Measurements from ENCODE around the gene GPR21.

Gene GPR21, protein sequence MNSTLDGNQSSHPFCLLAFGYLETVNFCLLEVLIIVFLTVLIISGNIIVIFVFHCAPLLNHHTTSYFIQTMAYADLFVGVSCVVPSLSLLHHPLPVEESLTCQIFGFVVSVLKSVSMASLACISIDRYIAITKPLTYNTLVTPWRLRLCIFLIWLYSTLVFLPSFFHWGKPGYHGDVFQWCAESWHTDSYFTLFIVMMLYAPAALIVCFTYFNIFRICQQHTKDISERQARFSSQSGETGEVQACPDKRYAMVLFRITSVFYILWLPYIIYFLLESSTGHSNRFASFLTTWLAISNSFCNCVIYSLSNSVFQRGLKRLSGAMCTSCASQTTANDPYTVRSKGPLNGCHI

DNA sequence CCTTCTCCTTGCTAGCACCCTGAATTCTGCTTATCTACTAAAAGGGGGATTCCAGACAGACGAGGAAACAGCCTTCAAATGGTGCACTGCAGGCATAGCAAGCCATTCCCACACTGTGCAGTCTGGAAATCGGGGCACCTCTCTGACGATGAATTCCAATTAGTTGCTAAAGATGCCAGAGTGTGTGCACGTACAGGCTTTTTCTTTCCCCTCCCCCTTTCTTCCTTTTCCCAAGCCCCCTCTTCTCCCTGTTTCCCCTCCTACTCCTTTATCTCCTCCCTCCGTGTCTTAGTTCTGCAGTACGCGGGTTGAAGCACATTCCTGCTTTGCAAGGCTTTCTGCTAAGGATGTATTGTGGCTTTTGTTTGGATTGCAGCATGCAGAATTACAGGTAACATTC, at the start of gene GPR21:
Gene GPR21 (plus strand): TSS at position 316 of the 400 bp plus-strand sequence. CDS start 900 bp downstream, outside the sequence.
- no peak for DNase-seq

GRCh38 chr9:122986010-122986409, 47.5 kb upstream of the GPR21 start:
- no peak for DNase-seq

DNA sequence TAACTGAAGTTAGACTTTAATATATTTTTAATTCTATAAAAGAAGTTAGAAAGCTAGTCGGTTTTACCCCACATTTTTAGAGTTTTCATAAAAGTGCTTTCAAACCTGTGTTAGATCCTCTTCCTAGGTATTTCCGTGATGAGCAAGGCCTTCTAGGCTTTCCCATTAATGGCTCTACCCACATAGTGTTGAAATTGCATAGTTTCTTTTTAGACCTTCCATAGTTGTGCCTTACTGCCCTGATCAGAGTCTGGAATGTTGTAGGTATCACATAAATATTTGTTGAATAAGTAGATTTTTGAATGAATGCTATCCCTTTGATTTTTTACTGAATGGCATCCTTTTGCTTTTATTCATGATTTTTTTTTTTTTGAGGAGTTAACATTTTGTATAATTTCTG, 45.3 kb upstream of the GPR21 start:
- DNase-seq: no peak

- no peak for DNase-seq
Observed at GRCh38 chr9:122988920-122989621, 44.4 kb upstream of the GPR21 start.

DNA sequence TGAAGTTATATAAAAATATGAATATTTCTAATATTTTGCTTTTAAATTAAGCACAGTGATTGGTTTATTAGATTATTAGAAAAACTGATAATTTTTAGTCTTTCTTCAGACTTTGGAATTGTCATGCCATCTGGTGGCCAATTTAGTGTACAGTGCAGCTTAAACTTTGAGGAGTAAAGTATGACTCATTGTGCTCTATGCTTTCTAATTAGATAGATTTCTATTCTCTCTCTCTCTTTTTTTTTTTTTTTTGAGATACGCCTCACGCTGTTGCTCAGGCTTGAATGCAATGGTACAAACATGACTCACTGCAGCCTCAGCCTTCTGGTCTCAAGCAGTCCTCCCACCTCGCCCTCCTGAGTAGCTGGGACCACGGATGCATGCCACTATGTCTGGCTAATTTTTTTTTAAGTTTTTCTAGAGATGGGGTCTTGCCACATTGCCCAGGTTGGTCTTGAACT, 42.1 kb upstream of the GPR21 start:
- DNase-seq: no peak

DNA sequence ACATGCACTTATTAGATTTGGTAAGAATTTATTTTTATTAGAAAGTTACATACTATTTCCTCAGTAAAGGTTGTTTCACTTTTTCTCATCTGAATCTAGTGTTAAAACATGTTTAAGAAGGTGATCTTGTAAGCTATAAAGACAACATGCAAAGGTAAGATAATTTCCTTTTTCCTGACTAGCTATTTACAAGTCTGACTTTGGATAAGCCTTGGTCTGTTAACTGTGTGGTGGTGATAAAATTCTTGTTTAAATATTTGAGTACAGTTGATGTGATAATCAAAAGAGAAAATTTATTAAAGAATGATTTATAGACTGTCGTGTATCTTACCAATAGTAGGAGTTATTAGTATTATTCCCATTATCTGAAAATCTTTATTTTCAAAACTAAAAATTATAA, 36.9 kb upstream of the GPR21 start:
- no peak for DNase-seq

DNA sequence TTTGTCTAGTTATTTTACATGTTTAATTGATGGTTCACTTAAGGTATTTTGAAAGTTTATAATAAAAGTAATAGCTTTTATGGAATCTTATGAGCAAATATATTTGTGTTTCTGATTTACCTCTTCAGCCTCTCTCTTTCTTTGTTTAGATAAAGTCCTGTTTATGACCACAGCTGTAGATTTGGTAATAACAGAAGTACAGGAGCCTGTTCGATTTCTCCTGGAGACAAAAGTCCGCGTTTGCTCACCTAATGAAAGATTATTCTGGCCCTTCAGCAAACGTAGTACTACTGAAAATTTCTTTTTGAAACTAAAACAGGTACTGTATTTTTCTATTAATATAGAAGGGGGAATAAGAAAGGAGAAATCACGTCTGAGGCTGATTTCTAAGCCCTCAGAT, 35.0 kb upstream of the GPR21 start:
- no peak for DNase-seq

DNA sequence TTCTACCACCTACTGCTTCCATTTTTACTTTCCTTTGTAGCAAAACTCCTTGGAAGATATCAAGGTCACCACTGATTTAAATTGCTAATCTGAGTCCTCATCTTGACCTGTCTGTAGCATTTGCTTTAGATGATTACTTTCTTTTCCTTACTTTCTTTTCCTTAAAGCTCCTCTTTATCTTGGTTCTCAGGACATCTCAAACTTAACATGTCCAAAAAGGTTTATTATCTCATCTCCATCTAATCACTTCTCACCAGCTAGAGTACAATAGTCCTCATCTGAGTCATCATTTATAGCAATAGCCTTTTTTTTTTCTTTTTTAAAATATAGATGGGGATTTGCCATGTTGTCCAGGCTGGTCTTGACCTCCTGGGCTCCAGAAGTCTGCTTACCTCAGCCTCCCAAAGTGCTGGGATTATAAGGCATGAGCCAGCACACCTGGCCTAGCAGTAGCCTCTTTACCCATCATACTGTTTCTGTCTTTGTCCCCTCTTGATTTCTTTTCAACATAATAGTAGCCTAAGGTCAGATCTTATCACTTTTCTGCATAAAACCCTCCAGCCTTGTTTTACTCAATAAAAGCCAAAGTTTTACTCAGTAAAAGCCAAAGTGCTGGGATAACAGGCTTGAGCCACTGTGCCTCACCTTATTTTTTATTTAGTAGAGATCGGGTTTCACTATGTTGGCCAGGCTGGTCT, 32.9 kb upstream of the GPR21 start:
- no peak for DNase-seq

GRCh38 chr9:123002754-123003153, 30.7 kb upstream of the GPR21 start:
- no peak for DNase-seq

GRCh38 chr9:123003466-123003865, 30.0 kb upstream of the GPR21 start:
- DNase-seq: no peak

- no peak for DNase-seq
Observed at GRCh38 chr9:123005964-123006363, 27.5 kb upstream of the GPR21 start.

GRCh38 chr9:123007269-123007668, 26.2 kb upstream of the GPR21 start:
- no peak for DNase-seq

DNA sequence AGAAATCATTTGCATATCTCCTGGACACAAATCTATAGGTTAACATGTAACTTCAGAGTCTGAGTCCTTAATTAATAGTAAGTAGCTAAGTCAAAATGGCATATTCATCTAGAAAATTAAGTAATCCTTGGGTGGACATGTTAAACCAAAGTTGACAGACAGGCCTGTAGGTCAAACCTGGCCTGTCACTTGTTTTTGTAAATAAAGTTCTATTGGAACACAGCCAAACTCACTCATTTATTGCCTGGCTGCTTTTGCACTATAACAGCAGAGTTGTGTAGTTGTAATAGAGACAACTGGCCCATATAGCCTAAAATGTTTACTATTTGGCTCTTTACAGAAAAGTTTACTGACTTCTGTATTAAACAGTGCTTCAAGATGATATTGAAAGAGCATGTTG, 24.6 kb upstream of the GPR21 start:
- no peak for DNase-seq

DNA sequence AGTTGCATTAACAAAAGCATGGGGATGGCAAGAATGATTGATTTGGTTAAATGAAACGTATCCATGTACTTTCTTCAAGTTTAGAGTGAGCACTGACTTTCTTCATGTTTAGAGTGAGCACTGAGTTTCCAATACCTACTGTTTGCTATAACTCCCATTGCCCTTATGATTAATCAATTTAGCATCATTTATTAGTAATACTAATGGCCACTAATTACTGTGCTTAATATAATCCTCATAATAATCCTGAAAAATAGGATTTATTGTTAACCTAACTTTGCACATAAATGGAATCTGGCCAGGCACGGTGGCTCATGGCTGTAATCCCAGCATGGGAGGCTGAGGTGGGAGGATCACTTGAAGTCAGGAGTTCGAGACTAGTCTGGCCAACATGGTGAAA, 22.1 kb upstream of the GPR21 start:
- DNase-seq: no peak

DNA sequence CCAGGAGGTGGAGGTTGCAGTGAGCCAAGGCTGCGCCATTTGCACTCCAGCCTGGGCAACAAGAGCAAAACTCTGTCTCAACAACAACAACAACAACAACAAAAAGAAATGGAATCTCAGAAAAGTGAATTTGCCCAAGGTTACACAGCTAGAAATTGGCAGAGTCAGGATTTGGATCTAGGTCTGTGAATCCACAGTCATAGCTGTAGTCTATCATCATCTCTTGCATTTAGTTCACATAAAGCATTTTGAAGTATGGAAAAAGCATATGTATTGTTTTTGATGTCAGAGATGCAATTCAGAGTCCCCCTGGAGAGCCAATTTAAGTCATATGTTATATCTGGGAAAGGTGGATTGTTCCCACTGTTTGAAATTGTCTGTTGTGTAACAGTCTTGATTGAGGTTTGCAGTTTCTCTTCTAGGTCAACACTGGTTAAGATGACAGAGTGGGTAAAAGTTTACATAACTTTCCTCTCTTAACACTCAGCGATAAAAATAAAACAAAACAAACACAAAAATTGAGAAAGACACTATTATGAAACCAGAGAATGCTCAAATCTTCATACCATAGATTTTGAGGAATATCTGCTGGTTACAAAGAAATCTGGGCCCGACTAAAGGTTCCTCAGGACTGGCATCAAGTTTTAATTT, 21.5 kb upstream of the GPR21 start:
- DNase-seq: no peak

- no peak for DNase-seq
Observed at GRCh38 chr9:123016631-123017030, 16.8 kb upstream of the GPR21 start.

DNA sequence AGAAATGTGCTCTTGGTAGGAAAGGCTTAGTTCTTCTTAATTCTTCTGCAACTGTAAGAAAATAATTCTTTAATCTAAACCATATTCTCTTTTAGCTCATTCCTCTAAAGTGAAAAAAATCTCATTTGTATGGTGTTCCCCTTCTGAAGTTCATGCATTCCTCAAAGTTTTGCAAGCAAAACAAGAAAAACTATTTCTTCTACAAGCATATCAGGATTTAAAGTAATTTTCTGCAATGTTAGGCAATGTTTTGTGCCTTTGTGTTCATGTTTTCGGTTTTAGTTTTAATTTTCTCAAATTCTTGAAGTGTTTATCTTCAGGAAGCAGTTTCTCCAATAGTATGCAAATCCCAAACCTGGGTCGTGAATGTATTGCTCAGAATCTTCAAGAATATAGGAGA, 12.7 kb upstream of the GPR21 start:
- DNase-seq: no peak

GRCh38 chr9:123026425-123026824, 7.0 kb upstream of the GPR21 start:
- DNase-seq: no peak

- no peak for DNase-seq
Observed at GRCh38 chr9:123027517-123027916, 6.0 kb upstream of the GPR21 start.

GRCh38 chr9:123028136-123028535, 5.3 kb upstream of the GPR21 start:
- DNase-seq: no peak

DNA sequence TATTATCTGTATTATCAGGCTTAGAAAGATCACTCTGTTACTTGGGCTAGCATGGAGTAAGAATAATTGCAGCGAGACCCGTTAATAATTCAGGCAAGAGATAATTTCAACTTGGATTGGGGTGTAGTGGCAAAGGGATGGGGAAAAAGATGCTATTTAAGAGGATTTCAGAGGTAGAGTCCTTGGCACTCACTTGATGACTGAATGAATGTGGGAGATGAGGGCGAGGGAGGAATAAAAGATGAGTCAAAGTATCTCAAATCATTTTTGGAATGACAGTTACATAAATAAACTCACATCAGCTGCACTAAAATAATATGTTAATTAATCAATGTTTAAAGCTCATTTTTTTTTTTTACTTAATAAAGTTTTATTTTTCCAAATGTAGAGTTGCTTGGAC, 4.5 kb upstream of the GPR21 start:
- no peak for DNase-seq

DNA sequence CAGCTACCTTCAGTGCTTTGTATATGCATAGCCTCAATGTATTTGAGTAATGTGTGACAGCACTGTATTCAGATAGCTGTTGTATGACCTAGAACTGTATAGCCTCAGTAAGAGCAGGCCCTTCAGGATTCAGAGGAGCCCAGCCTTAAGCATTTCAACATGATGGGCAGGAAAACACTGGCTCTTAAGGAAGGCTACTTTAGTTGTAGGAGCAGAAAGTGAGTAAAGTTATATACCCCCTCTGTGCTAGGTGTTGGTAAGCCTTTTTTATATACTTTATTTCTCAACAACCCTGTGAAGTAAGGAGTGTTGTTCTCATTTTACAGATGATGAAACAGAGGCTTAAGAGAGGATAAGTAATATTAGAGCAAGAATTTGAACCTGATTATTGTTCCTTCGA, 1.5 kb upstream of the GPR21 start:
- no peak for DNase-seq

GRCh38 chr9:123033864-123034601, 566 bp downstream of the GPR21 start:
- no peak for DNase-seq

All from NCI-H2081 treated with DMSO at 0.1 percent for 48 hours (cell line).